HepG2 (cell line): ENCODE results near the gene GPR83.

Experiments used
- POLR2AphosphoS5 ChIP-seq: IDR thresholded peaks from 2 replicates; pipeline ENCODE4 v1.6.1; 2012; ENCODE audit warnings: low read depth, low read length
- ZNF496 ChIP-seq: sonication (generic); formaldehyde crosslinking; IDR thresholded peaks from 2 replicates; pipeline ENCODE4 v1.8.1; 2023; ENCODE audit warnings: mild to moderate bottlenecking, moderate library complexity, missing genetic modification reagents; ENCODE audit not compliant: insufficient replicate concordance
- ZNF766 ChIP-seq: sonication (generic); formaldehyde crosslinking; IDR thresholded peaks from 2 replicates; pipeline ENCODE4 v1.5.0; 2020; ENCODE audit warnings: missing genetic modification reagents, borderline replicate concordance

- TF ChIP-seq POLR2AphosphoS5 (no peak), ZNF766 (CRISPR knock-in tag) (no peak), ZNF496 (CRISPR knock-in tag) (no peak)
Measured at GRCh38 chr11:94447149-94447548, 45.9 kb upstream of the GPR83 start.
